ENCODE measurements around the gene PTPN3.

PTPN3 gene

DNA sequence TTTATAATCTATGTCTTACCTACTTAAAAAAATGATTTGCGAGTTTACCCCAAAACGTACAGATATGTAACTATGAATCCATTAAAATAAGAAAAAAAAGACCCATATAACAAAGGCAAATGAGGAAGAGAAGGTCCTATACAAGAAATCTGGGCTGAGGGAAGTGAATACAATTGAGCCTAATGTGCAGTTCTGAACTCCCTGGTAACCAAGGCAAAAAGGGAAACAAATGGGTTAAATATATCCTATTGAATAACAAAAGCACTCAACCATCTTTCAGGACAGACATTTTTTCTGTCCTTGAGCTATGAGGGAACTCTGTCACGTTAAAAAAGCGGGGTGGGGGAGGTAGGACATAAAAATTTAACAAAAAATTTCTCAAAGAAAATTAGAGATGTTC, 78.6 kb downstream of the PTPN3 start:
- no peak for FAIRE-seq

- FAIRE-seq = no peak
Measured at GRCh38 chr9:109418827-109419226, 79.3 kb downstream of the PTPN3 start.

- no peak for FAIRE-seq
Measured at GRCh38 chr9:109417585-109418544, 80.2 kb downstream of the PTPN3 start.

DNA sequence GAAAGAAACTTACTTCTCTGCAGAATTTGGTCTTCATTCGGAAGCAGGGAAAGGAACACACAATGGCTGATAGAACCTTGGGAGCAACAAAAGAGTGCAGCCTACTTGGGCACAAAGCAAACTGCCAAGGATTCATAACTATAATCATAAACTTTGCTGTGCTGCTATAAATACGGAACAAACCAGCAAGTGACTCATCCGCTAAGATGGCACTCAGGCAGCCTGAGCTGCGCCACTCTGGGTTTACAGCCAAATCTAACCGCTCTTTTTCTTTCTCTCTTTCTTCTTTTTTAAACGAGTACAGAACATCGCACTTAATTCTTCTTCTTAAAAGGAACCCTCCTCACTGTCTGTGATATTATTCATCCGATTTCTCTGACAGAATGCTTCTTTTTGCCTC, 81.1 kb downstream of the PTPN3 start:
- FAIRE-seq = no peak

- FAIRE-seq = no peak
Measured at GRCh38 chr9:109416135-109416706, 81.9 kb downstream of the PTPN3 start.

GRCh38 chr9:109414125-109414785, 83.9 kb downstream of the PTPN3 start:
- FAIRE-seq = no peak

DNA sequence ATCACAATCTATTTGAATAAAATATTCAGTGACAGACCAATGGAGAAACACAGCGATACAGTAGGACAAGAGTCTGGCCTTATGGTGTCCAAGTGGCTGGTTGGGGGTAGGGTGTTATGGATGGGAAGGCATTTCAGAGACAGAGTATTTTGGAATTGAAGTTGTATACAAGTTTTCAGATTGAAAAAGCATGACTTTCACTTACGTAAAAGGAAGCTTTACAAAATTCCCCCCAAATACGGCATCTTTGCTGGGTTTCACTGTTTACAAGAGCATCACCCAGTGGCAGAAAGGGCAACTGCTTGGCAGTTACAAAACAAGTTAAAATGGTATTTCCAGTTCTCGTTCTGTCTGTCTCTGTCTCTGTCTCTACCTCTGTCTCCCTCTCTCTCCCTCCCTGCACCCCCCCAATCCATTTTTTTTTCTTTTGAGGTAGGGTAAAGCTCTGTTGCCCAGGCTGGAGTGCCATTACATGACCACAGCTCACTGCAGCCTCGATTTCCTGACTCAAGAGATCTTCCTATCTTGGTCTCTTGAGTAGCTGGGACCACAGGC, 86.2 kb downstream of the PTPN3 start:
- FAIRE-seq = no peak

DNA sequence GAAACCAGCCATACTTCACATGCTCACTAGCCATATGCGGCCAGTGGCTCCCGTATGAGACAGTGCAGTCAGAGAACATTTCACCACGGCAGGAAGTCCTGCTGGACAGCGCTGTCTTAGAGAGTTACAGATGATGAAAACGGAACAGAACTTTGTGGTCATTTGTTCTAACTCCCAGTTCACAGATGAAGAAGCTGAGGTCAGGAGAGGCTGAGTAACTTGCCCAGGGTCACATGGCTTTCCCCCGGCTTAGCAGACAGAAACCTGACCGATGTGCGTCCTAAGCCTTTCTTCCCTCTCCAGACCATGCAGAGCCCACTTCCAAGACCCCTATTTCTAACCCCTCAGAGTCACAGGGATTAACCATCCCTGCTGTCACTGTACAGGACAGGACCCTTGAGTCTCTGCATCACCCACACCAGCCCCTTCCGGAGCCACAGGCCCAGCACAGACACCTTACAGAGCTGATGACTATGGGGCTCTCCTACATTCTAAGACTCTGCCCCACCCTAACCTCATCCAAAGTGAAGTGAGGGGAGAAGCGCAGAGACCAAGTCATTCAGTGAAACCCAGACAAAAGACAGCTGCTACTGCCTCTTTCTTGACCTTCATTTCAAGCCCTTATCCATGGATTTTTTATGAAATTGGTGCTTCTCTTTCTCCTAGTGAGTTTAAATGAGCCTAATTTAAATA, 86.9 kb downstream of the PTPN3 start:
- FAIRE-seq = no peak

- no peak for FAIRE-seq
Measured at GRCh38 chr9:109409773-109410397, 88.2 kb downstream of the PTPN3 start.

DNA sequence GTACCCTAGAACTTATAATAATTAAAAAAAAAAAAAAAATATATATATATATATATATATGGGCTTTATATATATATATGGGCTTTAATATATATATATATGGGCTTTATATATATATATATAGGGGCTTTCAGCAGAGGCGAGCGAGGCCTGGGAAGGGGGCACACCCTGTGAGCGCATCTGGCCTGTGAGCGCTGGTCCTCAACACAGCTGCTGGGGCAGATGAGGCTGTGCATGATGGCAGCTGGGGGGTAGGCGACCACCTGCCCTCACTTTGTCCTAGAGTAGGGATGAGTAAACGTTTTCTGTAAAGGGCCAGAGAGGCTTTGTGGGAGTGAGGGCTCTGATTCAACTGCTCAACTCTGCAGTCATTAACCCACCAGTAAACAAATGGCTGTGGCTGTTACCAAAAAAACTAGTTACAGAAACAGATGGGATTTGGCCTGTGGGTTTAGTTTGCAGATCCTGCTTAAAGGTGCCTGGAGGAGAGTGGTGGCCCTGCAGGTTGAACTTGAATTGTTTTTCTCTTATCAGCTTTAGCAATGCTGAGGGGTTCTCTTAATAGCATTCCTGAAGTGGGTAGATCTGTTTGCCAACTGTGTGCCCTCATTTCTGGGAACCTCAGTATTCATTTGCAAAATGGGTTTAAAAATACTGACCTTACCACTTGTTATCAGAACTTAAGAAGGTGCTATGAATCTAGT, 89.2 kb downstream of the PTPN3 start:
- no peak for FAIRE-seq

- FAIRE-seq = no peak
Measured at GRCh38 chr9:109403766-109404320, 94.3 kb downstream of the PTPN3 start.

GRCh38 chr9:109403116-109403515, 95.0 kb downstream of the PTPN3 start:
- FAIRE-seq = no peak

DNA sequence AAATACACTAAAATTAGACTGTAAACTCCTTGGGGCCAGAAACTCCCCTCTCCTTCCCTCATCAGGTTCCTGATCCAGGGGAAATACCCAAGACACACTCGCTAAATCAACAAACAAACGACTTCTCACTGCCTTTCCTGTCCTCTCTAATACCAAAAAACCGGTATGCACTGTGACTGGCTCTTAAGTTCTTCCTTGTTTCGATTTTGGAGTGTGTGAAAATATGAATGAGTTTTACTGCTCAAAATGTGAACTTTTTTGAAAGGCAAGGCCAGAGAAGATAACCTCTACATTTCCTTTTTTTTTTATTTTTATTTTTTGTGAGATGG, 96.2 kb downstream of the PTPN3 start:
- FAIRE-seq = no peak

- no peak for FAIRE-seq
Measured at GRCh38 chr9:109401169-109401989, 96.7 kb downstream of the PTPN3 start.

DNA sequence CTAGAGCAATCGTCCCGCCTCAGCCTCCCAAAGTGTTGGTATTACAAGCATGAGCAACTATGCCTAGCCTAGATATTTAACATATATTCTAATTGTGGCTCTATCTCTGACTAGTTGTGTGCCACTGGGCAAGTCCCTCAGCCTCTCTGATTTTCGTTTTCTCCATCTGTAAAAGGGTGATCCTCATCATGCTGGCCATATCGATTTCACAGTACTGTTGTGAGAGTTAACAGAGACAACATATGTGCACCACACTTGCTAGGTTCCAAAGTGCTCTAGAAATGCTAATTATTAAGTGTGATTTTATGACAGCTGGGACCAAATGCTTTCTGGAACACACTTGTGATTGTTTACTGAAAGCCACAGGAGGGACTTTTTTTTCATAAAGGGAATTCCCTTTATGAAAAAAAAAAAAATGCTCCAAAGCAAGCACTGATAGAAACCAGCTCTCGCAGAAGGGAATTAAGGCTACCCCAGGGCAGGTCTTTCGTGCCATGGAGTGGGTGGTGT, 98.8 kb downstream of the PTPN3 start:
- FAIRE-seq = no peak

DNA sequence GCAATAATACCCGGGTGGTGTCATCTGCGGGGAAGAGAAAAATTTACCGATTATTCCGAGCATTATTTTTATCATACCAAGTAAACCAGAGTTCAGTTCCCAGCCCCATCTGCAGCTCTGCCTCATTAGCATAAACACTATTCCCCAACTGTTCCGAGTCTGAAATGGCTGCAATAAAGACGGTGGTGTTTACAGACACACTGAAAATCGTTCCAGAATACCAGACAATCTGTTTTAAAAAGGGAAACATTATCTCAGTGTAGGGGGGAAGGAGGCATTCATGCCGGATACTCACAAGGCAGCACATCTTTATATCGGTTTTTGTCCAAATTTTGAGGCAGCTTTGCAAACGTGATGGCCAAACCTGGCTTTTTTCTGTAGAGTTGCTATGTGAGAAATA, 106.9 kb downstream of the PTPN3 start:
- no peak for FAIRE-seq

- FAIRE-seq = no peak
Measured at GRCh38 chr9:109387856-109388255, 110.3 kb downstream of the PTPN3 start.

GRCh38 chr9:109387206-109387605, 110.9 kb downstream of the PTPN3 start:
- FAIRE-seq = no peak

- no peak for FAIRE-seq
Measured at GRCh38 chr9:109385499-109385898, 112.6 kb downstream of the PTPN3 start.

DNA sequence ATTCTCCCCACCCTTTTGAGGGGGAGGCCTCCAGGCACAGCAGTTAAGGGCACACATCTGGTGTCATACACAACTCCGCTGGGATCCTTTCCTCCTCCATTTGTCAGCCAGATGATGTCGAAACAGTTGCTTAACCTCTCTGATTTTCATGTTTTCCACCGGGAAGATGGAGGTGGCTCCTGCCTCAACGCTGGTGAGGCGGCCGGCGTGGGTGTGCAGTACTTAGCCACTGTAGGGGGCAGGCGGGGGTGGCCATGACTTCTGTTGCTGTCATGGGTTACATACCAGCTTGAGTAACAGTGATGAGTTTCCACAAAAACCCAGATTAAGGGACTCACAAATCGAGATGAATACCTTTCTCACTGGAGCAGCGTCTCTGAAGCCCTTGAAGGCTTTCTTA, 114.2 kb downstream of the PTPN3 start:
- no peak for FAIRE-seq
